ENCODE measurements around the gene SLC40A1.

Gene SLC40A1

DNA sequence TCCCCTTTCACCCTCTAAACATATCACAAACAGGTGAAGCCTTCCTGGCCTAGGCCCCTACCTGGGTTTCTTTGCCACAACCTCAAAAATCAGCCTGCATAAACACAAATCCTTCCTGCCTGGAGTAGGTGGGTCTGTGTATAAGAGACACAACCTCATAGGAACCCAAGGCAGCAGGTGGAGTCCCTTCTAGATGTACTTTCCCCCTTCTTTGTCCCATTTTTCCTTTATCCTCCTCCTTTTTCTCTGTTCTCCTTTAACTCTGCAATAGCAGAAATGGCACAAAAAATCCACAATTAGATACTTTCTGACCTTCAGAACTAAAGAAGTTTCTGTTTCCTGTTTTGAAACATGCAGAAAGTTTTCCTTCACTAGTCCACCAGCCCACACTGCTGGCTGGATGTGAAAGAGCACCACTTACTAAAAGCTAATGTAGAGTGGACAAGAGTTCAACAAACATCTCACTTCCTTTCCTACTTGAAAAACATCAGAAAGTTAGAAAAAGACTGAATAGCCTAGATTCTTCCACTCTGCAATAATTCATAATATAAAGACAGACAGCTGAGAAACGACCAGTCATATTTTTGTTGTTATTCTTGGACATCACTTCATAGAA is 11.2 kb downstream of the SLC40A1 start:
- DNase-seq (ENCODE audit: low read depth in 2 of 2): no peak

DNA sequence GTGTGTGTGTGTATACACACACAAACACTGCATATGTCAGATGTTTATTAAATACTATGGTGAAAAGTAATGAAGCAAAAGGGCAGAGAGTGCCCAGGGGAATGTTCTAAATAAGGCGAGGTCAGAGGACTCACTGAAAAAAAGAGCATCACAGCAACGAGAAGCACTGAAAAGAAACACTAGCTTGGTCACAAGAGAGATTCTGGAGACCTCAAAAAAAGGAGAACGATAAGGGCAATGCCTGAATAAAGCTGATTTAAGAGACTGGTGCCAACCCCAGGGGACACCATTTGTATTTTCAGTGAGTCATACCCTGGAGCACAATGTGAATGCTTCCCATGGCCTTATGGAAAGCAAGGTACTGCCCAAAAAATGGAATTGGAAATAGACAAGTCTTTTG is 14.5 kb downstream of the SLC40A1 start:
- DNase-seq (ENCODE audit: low read depth in 2 of 2): no peak

GRCh38 chr2:189561371-189562038 is 19.1 kb downstream of the SLC40A1 start:
- DNase-seq (ENCODE audit: low read depth in 2 of 2): no peak

GRCh38 chr2:189560273-189560586 is 20.4 kb downstream of the SLC40A1 start:
- no peak for DNase-seq (ENCODE audit: low read depth in 2 of 2)

DNA sequence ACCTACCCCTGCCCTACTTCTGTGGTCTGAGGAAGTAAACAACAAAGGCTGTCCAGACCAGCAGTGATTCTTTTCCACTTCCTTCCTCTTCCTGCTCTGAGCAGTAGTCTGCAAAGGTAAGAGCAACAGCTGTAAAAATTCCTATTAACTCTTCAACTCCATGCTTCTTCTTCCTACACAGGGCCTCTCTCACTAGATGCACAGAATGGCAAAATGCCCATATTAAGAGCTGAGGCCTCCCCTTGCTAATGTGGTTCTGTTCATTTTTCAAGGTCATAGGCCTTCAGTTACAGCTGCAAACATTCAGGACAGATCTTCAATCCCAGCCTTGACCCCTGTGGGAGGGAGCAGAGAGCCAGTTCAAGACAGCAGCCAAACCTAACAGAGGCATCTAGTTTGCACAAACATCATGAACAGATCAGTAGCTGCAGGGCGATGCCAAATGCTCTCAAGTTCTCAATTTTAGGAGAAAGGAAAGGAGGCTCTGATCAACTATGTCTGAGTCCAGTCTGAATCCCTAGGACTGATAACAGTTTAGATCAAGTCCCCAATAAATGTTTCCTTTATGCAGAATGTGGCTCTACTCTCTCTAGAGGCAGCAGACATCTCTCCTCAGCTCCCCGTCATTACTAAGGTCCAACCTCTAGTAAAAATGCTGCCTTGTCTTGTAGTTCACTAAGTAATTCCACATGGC is 20.9 kb downstream of the SLC40A1 start:
- no peak for DNase-seq (ENCODE audit: low read depth in 2 of 2)

- no peak for DNase-seq (ENCODE audit: low read depth in 2 of 2)
These were observed 21.9 kb downstream of the SLC40A1 start for GRCh38 chr2:189558516-189559272.

GRCh38 chr2:189557373-189557772 is 23.2 kb downstream of the SLC40A1 start:
- DNase-seq (ENCODE audit: low read depth in 2 of 2): no peak

- no peak for DNase-seq (ENCODE audit: low read depth in 2 of 2)
These were observed 24.1 kb downstream of the SLC40A1 start for GRCh38 chr2:189556526-189556925.

DNA sequence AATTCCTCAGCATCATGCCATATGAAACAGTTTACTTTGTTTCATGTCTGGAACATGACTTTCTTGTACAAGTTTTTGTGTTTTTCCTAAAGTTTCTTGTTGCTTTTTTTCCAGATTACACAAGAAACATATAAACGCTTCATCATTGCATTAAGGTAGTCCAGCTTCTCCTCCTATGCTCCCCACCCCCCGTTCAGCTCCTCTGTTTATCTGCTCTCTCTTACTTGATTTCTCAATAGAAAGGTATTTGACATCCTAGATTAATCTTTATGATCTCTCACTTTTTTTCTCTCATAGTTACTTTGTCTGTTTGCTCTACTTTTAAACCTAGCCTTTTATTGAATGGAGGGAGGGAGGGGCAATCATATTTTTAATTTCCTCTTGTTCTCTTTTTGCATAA is 25.4 kb downstream of the SLC40A1 start:
- no peak for DNase-seq (ENCODE audit: low read depth in 2 of 2)

DNA sequence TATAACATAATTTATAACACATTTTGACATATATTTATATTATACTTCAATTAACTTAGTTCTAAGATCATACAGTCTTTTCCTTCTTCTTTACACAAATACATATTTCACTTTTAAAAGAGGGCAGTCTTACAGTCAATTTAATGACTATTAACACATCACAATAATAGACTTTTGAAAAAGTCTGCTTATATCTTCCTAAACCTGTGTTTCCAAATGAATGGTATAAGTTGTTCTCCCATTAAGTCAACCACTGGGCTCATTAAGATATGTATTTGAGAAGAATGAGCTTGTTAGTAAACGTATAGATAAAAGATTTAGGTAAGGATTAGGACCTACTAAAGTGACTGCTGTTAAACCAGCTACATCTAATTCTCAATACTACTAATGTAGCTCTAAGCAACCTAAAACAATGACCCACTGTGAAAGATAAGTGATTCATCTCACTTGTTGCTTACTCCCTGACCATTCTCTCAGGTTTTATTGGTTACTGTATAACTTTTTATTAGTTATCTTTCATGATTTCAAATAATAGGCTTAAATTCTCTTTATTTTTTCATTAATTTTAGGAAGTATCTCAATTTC is 27.0 kb downstream of the SLC40A1 start:
- DNase-seq (ENCODE audit: low read depth in 2 of 2): no peak

GRCh38 chr2:189552991-189553404 is 27.6 kb downstream of the SLC40A1 start:
- DNase-seq (ENCODE audit: low read depth in 2 of 2): no peak

DNA sequence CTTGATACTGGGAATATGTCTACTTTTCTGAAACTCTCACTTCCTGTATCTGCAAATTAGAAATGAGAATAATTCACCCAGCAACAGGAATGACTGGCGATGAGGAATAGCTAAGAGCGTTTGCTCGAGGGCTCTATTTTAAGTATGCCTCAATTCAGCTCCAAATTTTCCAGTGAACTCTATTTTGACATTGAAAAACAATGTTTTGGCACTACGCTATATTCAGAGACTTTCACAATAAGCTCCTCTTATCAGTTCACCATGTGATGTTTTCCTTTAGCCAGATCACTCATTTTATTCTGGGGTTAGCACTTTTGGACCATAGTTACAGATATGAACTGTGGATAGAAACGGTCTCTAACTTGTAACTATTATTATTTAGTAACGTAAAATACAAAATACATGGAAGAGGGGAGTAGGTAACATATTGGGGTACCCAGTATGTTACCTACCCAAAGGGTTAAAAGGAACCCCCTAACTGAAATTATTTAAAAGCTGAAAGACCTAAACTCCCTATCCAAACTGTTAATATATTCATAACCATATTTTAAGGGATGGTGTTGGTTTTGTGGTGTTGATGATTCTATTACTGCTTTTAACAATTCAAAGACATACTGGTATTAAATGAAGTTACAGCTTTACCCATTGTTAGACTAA is 28.1 kb downstream of the SLC40A1 start:
- DNase-seq (ENCODE audit: low read depth in 2 of 2): no peak

- no peak for DNase-seq (ENCODE audit: low read depth in 2 of 2)
These were observed 28.8 kb downstream of the SLC40A1 start for GRCh38 chr2:189551808-189552207.

- no peak for DNase-seq (ENCODE audit: low read depth in 2 of 2)
These were observed 31.1 kb downstream of the SLC40A1 start for GRCh38 chr2:189549449-189549832.

- no peak for DNase-seq (ENCODE audit: low read depth in 2 of 2)
These were observed 31.7 kb downstream of the SLC40A1 start for GRCh38 chr2:189548666-189549448.

DNA sequence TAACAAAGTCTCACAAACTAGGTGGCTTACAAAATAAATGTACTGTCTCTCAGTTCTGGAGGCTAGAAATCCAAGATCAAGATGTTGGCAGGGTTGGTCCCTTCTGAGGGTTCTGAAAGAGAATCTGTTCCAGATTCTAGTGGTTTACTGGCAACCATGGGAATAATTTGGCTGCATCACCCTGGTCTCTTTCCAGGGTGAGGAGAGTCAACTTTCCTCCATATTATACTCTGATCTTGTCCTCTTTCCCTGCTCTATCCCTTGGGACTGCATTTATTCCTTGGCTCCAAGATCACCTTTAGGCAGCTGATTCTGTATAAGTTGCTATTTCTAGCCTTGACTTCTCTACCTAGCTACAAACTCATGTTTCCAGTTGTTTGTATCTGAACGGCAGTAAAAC is 35.2 kb downstream of the SLC40A1 start:
- DNase-seq (ENCODE audit: low read depth in 2 of 2): no peak

- DNase-seq (ENCODE audit: low read depth in 2 of 2): no peak
These were observed 36.1 kb downstream of the SLC40A1 start for GRCh38 chr2:189544318-189545042.

GRCh38 chr2:189543367-189543766 is 37.2 kb downstream of the SLC40A1 start:
- no peak for DNase-seq (ENCODE audit: low read depth in 2 of 2)

DNA sequence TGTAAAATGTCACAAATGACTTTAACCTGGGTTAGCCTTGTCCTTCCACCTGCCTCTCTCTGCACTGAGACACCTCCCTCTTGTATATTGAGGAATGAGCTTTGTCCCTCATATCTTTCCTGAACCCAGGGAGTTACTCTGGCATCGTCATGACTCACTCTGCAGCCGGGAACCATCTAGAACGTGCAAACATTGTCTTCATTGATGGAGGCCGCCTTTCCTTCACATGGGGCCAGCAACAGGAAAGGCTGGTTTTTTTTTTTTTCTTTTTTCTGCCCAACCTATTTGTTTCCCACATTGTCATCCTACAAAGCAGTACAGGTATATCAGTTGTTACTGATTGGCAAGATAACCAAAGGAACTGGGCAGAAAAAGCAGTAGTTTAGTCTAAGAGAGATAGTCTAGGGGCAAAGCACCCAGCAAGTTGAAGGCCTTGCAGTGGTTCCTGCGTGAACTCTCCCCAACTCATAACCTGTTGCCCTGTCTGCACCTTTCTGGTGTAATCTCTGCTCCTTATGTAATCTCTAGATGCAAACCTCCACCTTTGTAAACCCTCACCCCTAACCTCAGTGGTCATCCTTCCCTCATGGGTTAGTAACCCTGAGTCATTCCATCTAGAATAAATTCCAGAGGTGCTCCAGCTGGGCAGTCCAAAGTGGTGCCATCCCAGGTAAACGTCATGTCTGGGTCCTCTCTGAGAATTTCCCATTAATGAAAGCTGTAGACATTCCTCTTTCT is 38.3 kb downstream of the SLC40A1 start:
- DNase-seq (ENCODE audit: low read depth in 2 of 2): no peak

DNA sequence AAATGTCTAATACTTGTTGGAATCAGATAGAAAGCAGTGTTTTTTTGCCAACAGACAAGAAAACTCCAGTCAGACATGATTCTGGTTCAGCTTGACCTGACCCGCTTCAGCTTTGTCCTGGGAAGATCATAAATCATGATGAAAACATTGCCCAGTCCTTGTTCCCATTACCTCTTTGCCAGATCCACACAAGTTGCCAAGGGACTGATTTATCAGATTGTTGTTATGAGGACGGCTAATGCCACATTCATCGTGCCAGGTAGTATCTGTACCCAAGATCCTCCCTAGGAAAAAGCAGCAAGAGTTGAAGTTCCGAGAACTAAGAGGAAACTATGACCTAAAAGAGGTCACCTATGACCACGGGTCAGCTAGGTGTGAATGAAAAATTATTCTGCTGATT is 39.0 kb downstream of the SLC40A1 start:
- DNase-seq (ENCODE audit: low read depth in 2 of 2): no peak

Data from stimulated activated CD8-positive, alpha-beta memory T cell treated with anti-CD3 and anti-CD28 coated beads, Interleukin-15, amount 100 ng/mL, for 4 hours (primary cell).